DND-41 (cell line): Measurements from ENCODE around the gene PLAGL2.

Experiments used
- ATAC-seq: fragments of 200-7000 bp; cut with Tn5 transposase; 3 replicates; pipeline ENCODE4 v1.9.1; 2021; ENCODE audit warnings: low read depth; ENCODE audit not compliant: insufficient read depth
- DNase-seq: peaks from one replicate; pipeline ENCODE4 v3.0.0-alpha.2; 2020
- H2AFZ ChIP-seq: 2 replicates; pipeline ENCODE4 v1.6.0; 2012; ENCODE audit warnings: low read depth, low read length
- H3K27ac ChIP-seq: 2 replicates; pipeline ENCODE4 v1.5.1; 2012; ENCODE audit warnings: low read length, inconsistent platforms
- H3K27me3 ChIP-seq: fragments of 200-600 bp; sonication (generic); 2 replicates; pipeline ENCODE4 v1.6.0; 2012; ENCODE audit warnings: low read length, mild to moderate bottlenecking, inconsistent platforms; ENCODE audit not compliant: insufficient read depth, poor library complexity
- H3K36me3 ChIP-seq: 2 replicates; pipeline ENCODE4 v1.5.1; 2012; ENCODE audit warnings: low read length, inconsistent platforms; ENCODE audit not compliant: insufficient read depth
- H3K4me1 ChIP-seq: 2 replicates; pipeline ENCODE4 v1.5.1; 2012; ENCODE audit warnings: mild to moderate bottlenecking, low read length; ENCODE audit not compliant: insufficient read depth
- H3K4me2 ChIP-seq: 2 replicates; pipeline ENCODE4 v1.6.0; 2012; ENCODE audit warnings: mild to moderate bottlenecking, moderate library complexity, low read length, inconsistent platforms; ENCODE audit not compliant: insufficient read depth
- H3K4me3 ChIP-seq, 2 experiments: fragments of 200-600 bp in 1 of 2; shearing (Covaris generic) in 1 of 2; 2 replicates each; pipeline ENCODE4 v1.5.1; 2012 to 2016; ENCODE audit warnings: inconsistent platforms in 2 of 2, low read length in 2 of 2, mild to moderate bottlenecking in 2 of 2, low read depth in 1 of 2, moderate library complexity in 1 of 2
- H3K79me2 ChIP-seq: 2 replicates; pipeline ENCODE4 v1.6.0; 2012; ENCODE audit warnings: low read length, inconsistent platforms; ENCODE audit not compliant: insufficient read depth
- H3K9ac ChIP-seq: 2 replicates; pipeline ENCODE4 v1.6.0; 2012; ENCODE audit warnings: low read depth, mild to moderate bottlenecking, inconsistent platforms, low read length, moderate library complexity
- H3K9me3 ChIP-seq: 2 replicates; pipeline ENCODE4 v1.5.1; 2012; ENCODE audit warnings: low read length, moderate library complexity, mild to moderate bottlenecking, inconsistent platforms; ENCODE audit not compliant: insufficient read depth, severe bottlenecking
- H4K20me1 ChIP-seq: 2 replicates; pipeline ENCODE4 v1.6.0; 2012; ENCODE audit warnings: low read length; ENCODE audit not compliant: insufficient read depth
- CTCF ChIP-seq: IDR thresholded peaks from 2 replicates; pipeline ENCODE4 v1.5.1; 2012; ENCODE audit warnings: borderline replicate concordance, low read length, moderate library complexity, mild to moderate bottlenecking; ENCODE audit not compliant: poor library complexity, severe bottlenecking; ENCODE audit errors: extremely low read depth
- EZH2 ChIP-seq: IDR thresholded peaks from 3 replicates; pipeline ENCODE4 v1.6.1; 2012; ENCODE audit warnings: borderline replicate concordance, low read depth, mild to moderate bottlenecking, moderate library complexity, low read length, inconsistent platforms; ENCODE audit not compliant: severe bottlenecking

Gene PLAGL2

GRCh38 chr20:32155017-32155981, 52.2 kb downstream of the PLAGL2 start:
- Histone ChIP-seq H3K36me3 (peaks cover 82% of the 10 kb centered on the region), H3K4me3 (no peak overlapping the region), H3K9ac (no peak overlapping the region), H4K20me1 (no peaks in the 10 kb centered on the region), H3K4me1 (no peaks in the 10 kb centered on the region), H3K9me3 (no peaks in the 10 kb centered on the region), H2AFZ (no peak overlapping the region), H3K27me3 (no peaks in the 10 kb centered on the region), H3K4me2 (no peak overlapping the region), H3K79me2 (no peaks in the 10 kb centered on the region), H3K27ac (peak overlapping the region; percentile 13; the same call in 1 of the 2 replicates)
- TF ChIP-seq EZH2, result no peak
- TF ChIP-seq CTCF, result peak; percentile 57
- ATAC-seq, result peak; percentile 53; the same call in 2 of the 3 replicates
- peak; percentile 22 for DNase-seq

GRCh38 chr20:32153771-32154170, 53.8 kb downstream of the PLAGL2 start:
- Histone ChIP-seq H3K27me3 (no peaks in the 10 kb centered on the region), H2AFZ (no peak overlapping the region), H3K4me1 (no peaks in the 10 kb centered on the region), H3K9ac (no peak overlapping the region), H3K9me3 (no peaks in the 10 kb centered on the region), H3K79me2 (no peaks in the 10 kb centered on the region), H3K36me3 (peaks cover 81% of the 10 kb centered on the region), H3K27ac (no peak overlapping the region), H3K4me3 (no peak overlapping the region), H4K20me1 (no peaks in the 10 kb centered on the region), H3K4me2 (no peak overlapping the region)
- no peak for ATAC-seq
- TF ChIP-seq EZH2 (no peak), CTCF (no peak)
- DNase-seq, result no peak

GRCh38 chr20:32153156-32153665, 54.3 kb downstream of the PLAGL2 start:
- H3K27me3 ChIP-seq, result no peaks in the 10 kb centered on the region
- H3K36me3 ChIP-seq, result peaks cover 80% of the 10 kb centered on the region
- H3K4me2 ChIP-seq, result no peak overlapping the region
- H3K9me3 ChIP-seq, result no peaks in the 10 kb centered on the region
- H3K79me2 ChIP-seq, result no peaks in the 10 kb centered on the region
- no peak for DNase-seq
- H3K4me1 ChIP-seq, result no peaks in the 10 kb centered on the region
- H3K27ac ChIP-seq, result no peak overlapping the region
- H3K9ac ChIP-seq, result no peak overlapping the region
- no peak for ATAC-seq
- no peaks in the 10 kb centered on the region for H4K20me1 ChIP-seq
- TF ChIP-seq EZH2, result no peak
- TF ChIP-seq CTCF, result no peak
- H2AFZ ChIP-seq, result no peak overlapping the region
- H3K4me3 ChIP-seq, result no peak overlapping the region
